CD4-positive, CD25-positive, alpha-beta regulatory T cell (primary cell): ENCODE measurements around the gene OR3A3. TPM values are rescaled to one million over a fixed set of nuclear protein-coding genes. Genes with fewer than 3 reads are reported as not detected.

Experiments
- ATAC-seq, 2 donors: fragments of 150-1000 bp; cut with Tn5 transposase; one replicate each; pipeline ENCODE4 v1.10.0; 2021; ENCODE audit warnings: low read depth in 2 of 2, moderate number of reproducible peaks in 2 of 2, moderate library complexity in 1 of 2
- DNase-seq, 3 donors: peaks; one replicate each; pipeline versions ENCODE4 v3.0.0 to v3.0.0-alpha.2; 2012 to 2022; ENCODE audit warnings: mixed read lengths in 1 of 3
- H3K27ac ChIP-seq: one replicate; pipeline ENCODE4 v1.7.0; 2013; ENCODE audit warnings: mild to moderate bottlenecking, low read length; ENCODE audit not compliant: insufficient read depth, poor library complexity, severe bottlenecking
- H3K27me3 ChIP-seq: one replicate; pipeline ENCODE4 v1.7.0; 2013; ENCODE audit warnings: low read length; ENCODE audit not compliant: control insufficient read depth, insufficient read depth
- H3K36me3 ChIP-seq: one replicate; pipeline ENCODE4 v1.7.0; 2013; ENCODE audit warnings: mild to moderate bottlenecking, low read length, moderate library complexity; ENCODE audit not compliant: control insufficient read depth, insufficient read depth
- H3K4me1 ChIP-seq: 2 replicates; pipeline ENCODE4 v1.7.0; 2013; ENCODE audit warnings: mild to moderate bottlenecking, low read length; ENCODE audit not compliant: insufficient read depth, control insufficient read depth, poor library complexity, severe bottlenecking
- H3K4me3 ChIP-seq: one replicate; pipeline ENCODE4 v1.7.0; 2013; ENCODE audit warnings: low read depth, mild to moderate bottlenecking, low read length, moderate library complexity
- H3K9me3 ChIP-seq, 2 experiments: 1 replicate in 1 of 2; 2 replicates in 1 of 2; pipeline ENCODE4 v1.7.0; 2013; ENCODE audit warnings: low read length in 2 of 2, mild to moderate bottlenecking in 1 of 2, moderate library complexity in 1 of 2; ENCODE audit not compliant: control insufficient read depth in 2 of 2
- H3K27ac Mint-ChIP-seq, 3 donors: one replicate each; pipeline ENCODE4 v1.8.0; 2020 to 2022; ENCODE audit warnings: mild to moderate bottlenecking in 3 of 3, mixed read lengths in 3 of 3, moderate library complexity in 2 of 3
- H3K27me3 Mint-ChIP-seq: one replicate; pipeline ENCODE4 v1.8.0; 2022; ENCODE audit warnings: mild to moderate bottlenecking, mixed read lengths
- H3K36me3 Mint-ChIP-seq: one replicate; pipeline ENCODE4 v1.8.0; 2020; ENCODE audit warnings: mixed read lengths
- H3K4me1 Mint-ChIP-seq, 4 donors: one replicate each; pipeline ENCODE4 v1.8.0; 2020 to 2022; ENCODE audit warnings: mixed read lengths in 4 of 4, mild to moderate bottlenecking in 1 of 4
- H3K4me3 Mint-ChIP-seq, 4 donors: one replicate each; pipeline ENCODE4 v1.8.0; 2020 to 2022; ENCODE audit warnings: mild to moderate bottlenecking in 4 of 4, mixed read lengths in 4 of 4, moderate library complexity in 3 of 4
- H3K9me3 Mint-ChIP-seq, 7 donors: one replicate each; pipeline ENCODE4 v1.8.0; 2020 to 2022; ENCODE audit warnings: mixed read lengths in 7 of 7, mild to moderate bottlenecking in 3 of 7, moderate library complexity in 2 of 7
- polyA plus RNA-seq, 4 donors: library from polyadenylated mRNA; unstranded; fragments of 300-500 nt; fragmentation: Illumina TruSeq; gene quantifications; one replicate each; pipeline ENCODE4 v1.2.3, GENCODE V29; 2021
- total RNA-seq: library from RNA; stranded (reverse); gene quantifications from one replicate; pipeline ENCODE4 v1.2.3, GENCODE V29; 2022

OR3A3 gene
- total and polyA plus RNA-seq, 5 donors from 2014 or later = not detected

GRCh38 chr17:3472137-3472536, 61.0 kb downstream of the OR3A3 start:
- peaks cover 3% of the 10 kb centered on the region for H3K27me3 ChIP-seq
- H3K36me3 Mint-ChIP-seq = no peaks in the 10 kb centered on the region
- no peak overlapping the region for H3K4me3 ChIP-seq
- peaks cover 0 to 3% (median 0%) of the 10 kb centered on the region in 4 donors for H3K4me1 Mint-ChIP-seq
- no peak overlapping the region for H3K4me3 Mint-ChIP-seq
- DNase-seq = no peak
- peaks cover 9% of the 10 kb centered on the region for H3K27me3 Mint-ChIP-seq
- H3K27ac Mint-ChIP-seq = no peak overlapping the region
- H3K36me3 ChIP-seq = no peaks in the 10 kb centered on the region
- ATAC-seq = no peak
- no peaks in the 10 kb centered on the region for H3K9me3 ChIP-seq
- no peaks in the 10 kb centered on the region for H3K4me1 ChIP-seq
- H3K27ac ChIP-seq = no peak overlapping the region
- peaks cover 0 to 1% (median 0%) of the 10 kb centered on the region in 7 donors for H3K9me3 Mint-ChIP-seq

Other genes with a start within 250 kb of the OR3A3 start
- not detected for gene OR1A2, start 213.9 kb upstream of the OR3A3 start, total RNA-seq
- gene OR1A2, start 213.9 kb upstream of the OR3A3 start, polyA plus RNA-seq = not detected
- gene OR1A1, start 203.7 kb upstream of the OR3A3 start, total RNA-seq = not detected
- gene OR1A1, start 203.7 kb upstream of the OR3A3 start, polyA plus RNA-seq = not detected
- gene OR3A1, start 113.0 kb upstream of the OR3A3 start, total RNA-seq = 0.42 TPM
- under 1 TPM in 3 of 4 donors, not detected in 1; 0.13 to 0.56 (median 0.38) TPM for gene OR3A1, start 113.0 kb upstream of the OR3A3 start, polyA plus RNA-seq
- gene OR3A2, start 25.1 kb upstream of the OR3A3 start, total RNA-seq = 0.59 TPM
- 1 to 10 TPM in 1 of 4 donors, under 1 TPM in 2, not detected in 1; 0.10 to 1.0 (median 0.39) TPM for gene OR3A2, start 25.1 kb upstream of the OR3A3 start, polyA plus RNA-seq
- not detected for gene OR1E1, start 13.0 kb upstream of the OR3A3 start, total RNA-seq
- gene OR1E1, start 13.0 kb upstream of the OR3A3 start, polyA plus RNA-seq = not detected
- gene OR1E2, start 22.5 kb downstream of the OR3A3 start, total RNA-seq = not detected
- not detected for gene OR1E2, start 22.5 kb downstream of the OR3A3 start, polyA plus RNA-seq
- gene SPATA22, start 60.4 kb downstream of the OR3A3 start, total RNA-seq = not detected
- under 1 TPM in 1 of 4 donors, not detected in 3; 0.23 TPM for gene SPATA22, start 60.4 kb downstream of the OR3A3 start, polyA plus RNA-seq
- gene ASPA, start 64.6 kb downstream of the OR3A3 start, total RNA-seq = not detected
- not detected for gene ASPA, start 64.6 kb downstream of the OR3A3 start, polyA plus RNA-seq
- 0.25 TPM for gene TRPV3, start 146.4 kb downstream of the OR3A3 start, total RNA-seq
- gene TRPV3, start 146.4 kb downstream of the OR3A3 start, polyA plus RNA-seq = under 1 TPM in 1 of 4 donors, not detected in 3; 0.06 TPM
- 3.4 TPM for gene TRPV1, start 198.0 kb downstream of the OR3A3 start, total RNA-seq
- gene TRPV1, start 198.0 kb downstream of the OR3A3 start, polyA plus RNA-seq = 1 to 10 TPM in 1 of 4 donors, under 1 TPM in 2, not detected in 1; 0.25 to 1.3 (median 0.70) TPM
- gene SHPK, start 224.9 kb downstream of the OR3A3 start, total RNA-seq = 7.5 TPM
- gene SHPK, start 224.9 kb downstream of the OR3A3 start, polyA plus RNA-seq = 1 to 10 TPM; 6.1 to 8.5 (median 6.8) TPM
- gene CTNS, start 225.4 kb downstream of the OR3A3 start, total RNA-seq = 10.0 TPM
- 10 to 100 TPM; 10.2 to 11.5 (median 10.4) TPM for gene CTNS, start 225.4 kb downstream of the OR3A3 start, polyA plus RNA-seq